Measurements from ENCODE around the gene RUNX1. TPM values are rescaled to one million over a fixed set of nuclear protein-coding genes. Genes with fewer than 3 reads are reported as not detected.

The RUNX1 gene
- total and polyA plus RNA-seq, 2 experiments from 2014 or later: 0.12 TPM; not detected in 1

DNA sequence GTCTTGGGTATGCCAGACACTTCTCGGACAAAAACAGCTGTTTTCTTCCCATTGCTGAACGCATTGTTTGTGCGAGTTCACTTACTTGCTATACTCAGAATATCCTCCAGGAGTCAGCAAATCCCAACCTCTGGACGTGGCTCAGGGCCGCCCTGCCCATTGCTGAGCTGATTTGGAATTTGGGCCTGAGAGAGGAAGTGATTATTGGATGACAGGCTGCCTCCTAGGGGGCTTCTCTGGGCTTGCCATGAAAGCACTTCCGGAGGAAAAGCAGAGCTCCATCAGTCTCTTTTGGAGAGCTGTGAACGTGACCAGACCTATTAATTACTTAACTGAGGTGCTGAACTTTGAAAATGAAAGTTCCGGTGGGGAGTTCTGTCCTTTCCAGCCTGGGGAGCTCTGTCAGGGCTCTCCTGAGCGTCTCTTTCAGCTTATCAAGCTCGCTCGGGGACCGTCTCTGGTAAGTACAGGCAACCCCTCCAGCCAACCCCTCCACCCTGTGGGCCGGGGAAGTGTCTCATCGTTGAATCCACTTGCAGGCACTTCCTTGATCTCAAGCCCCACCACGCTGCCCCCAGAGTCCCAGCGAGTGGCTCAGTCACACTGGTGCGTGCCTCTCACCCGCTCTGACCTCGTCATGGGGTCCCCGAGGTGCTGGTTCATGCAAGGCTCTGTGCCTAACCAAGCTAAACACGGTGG lies 303.4 kb downstream of the RUNX1 start:
- Histone ChIP-seq H3K9me3 (ENCODE audit: low read depth) (no peaks in the 10 kb centered on the region), H3K4me1 (ENCODE audit: low read depth) (no peaks in the 10 kb centered on the region), H3K36me3 (no peaks in the 10 kb centered on the region), H3K27me3 (peaks cover 40% of the 10 kb centered on the region), H3K27ac (no peak overlapping the region), H3K4me3 (no peak overlapping the region)
- peak; percentile 72 to 92 for DNase-seq (ENCODE audit: low read depth in 1 of 2, low spot score in 1 of 2)
- TF ChIP-seq, protein P1, sequence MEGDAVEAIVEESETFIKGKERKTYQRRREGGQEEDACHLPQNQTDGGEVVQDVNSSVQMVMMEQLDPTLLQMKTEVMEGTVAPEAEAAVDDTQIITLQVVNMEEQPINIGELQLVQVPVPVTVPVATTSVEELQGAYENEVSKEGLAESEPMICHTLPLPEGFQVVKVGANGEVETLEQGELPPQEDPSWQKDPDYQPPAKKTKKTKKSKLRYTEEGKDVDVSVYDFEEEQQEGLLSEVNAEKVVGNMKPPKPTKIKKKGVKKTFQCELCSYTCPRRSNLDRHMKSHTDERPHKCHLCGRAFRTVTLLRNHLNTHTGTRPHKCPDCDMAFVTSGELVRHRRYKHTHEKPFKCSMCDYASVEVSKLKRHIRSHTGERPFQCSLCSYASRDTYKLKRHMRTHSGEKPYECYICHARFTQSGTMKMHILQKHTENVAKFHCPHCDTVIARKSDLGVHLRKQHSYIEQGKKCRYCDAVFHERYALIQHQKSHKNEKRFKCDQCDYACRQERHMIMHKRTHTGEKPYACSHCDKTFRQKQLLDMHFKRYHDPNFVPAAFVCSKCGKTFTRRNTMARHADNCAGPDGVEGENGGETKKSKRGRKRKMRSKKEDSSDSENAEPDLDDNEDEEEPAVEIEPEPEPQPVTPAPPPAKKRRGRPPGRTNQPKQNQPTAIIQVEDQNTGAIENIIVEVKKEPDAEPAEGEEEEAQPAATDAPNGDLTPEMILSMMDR (IDR thresholded peaks at IDR 0.05; ENCODE audit: low read depth, low read length): peak; percentile 88

DNA sequence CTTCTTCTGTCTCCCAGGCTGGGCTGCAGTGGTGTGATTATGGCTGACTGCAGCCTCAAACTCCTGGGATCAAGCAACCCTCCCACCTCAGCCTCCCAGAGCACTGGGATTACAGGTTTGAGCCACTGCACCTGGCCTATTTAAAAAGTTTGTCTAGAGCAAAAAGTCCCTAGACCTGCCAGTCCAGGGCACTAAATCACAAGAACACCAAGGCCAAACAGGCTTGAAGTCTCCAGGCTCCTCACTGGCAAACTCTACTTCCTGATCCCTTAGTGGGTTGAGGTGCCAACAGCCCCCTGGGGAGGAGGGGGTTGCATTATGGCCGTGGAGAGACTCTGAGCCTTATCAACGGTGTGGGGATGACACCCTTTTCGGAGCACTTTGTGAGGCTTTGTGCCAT lies 304.3 kb downstream of the RUNX1 start:
- TF ChIP-seq, protein P1 (IDR thresholded peaks at IDR 0.05; ENCODE audit: low read depth, low read length): no peak
- no peak for DNase-seq (ENCODE audit: low read depth in 1 of 2, low spot score in 1 of 2)
- H3K36me3 ChIP-seq: no peaks in the 10 kb centered on the region
- H3K27me3 ChIP-seq: peaks cover 46% of the 10 kb centered on the region
- no peak overlapping the region for H3K27ac ChIP-seq
- no peaks in the 10 kb centered on the region for H3K4me1 ChIP-seq (ENCODE audit: low read depth)
- H3K9me3 ChIP-seq (ENCODE audit: low read depth): no peaks in the 10 kb centered on the region
- H3K4me3 ChIP-seq: no peak overlapping the region

DNA sequence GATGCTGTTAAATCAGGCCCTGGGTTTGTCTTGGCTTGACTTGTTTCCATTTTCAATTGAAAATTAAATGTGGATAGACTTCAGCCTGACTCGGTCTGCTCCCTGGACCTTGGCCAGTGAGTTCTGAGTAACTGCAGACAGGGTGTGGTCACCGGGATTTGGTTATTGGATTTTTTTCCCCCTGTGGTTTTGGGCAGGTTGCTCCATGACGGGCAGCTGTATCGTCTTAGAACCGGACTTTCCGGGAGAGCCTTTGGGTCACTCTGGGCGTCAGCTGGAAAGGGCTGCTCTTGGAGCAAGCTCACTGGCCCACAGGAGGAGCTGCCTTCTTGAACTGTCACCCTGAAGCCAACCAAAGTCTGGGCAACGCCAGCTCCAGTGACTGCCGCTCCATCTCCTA lies 305.3 kb downstream of the RUNX1 start:
- H3K4me3 ChIP-seq: no peak overlapping the region

DNA sequence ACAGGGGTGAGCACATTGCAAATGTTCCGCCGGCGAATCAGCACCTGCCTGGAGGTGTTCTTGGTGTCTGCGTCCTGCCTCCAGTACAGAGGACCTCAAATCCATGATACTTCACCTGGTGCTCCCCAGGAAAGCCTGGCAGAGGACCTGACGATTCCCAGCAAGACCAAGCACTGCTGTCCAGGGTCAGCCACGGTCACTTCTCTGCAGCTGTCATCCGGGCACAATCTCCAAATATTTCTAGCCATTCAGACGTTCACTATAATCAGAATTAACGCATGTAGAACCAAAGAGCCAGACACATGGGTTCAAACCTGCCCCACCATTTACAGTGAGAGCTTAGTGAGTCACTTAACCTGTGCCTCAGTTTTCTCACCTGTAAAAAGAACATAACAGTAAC lies 305.8 kb downstream of the RUNX1 start:
- TF ChIP-seq, protein P1 (IDR thresholded peaks at IDR 0.05; ENCODE audit: low read depth, low read length): no peak
- H3K4me3 ChIP-seq: no peak overlapping the region
- no peaks in the 10 kb centered on the region for H3K36me3 ChIP-seq
- no peak overlapping the region for H3K27ac ChIP-seq
- DNase-seq (ENCODE audit: low read depth in 1 of 2, low spot score in 1 of 2): no peak
- H3K27me3 ChIP-seq: peaks cover 54% of the 10 kb centered on the region
- no peaks in the 10 kb centered on the region for H3K4me1 ChIP-seq (ENCODE audit: low read depth)
- no peaks in the 10 kb centered on the region for H3K9me3 ChIP-seq (ENCODE audit: low read depth)

More for the DNA sequence above, 305.3 kb downstream of the RUNX1 start:
- peaks cover 52% of the 10 kb centered on the region for H3K27me3 ChIP-seq
- no peaks in the 10 kb centered on the region for H3K36me3 ChIP-seq
- no peak overlapping the region for H3K27ac ChIP-seq
- DNase-seq (ENCODE audit: low read depth in 1 of 2, low spot score in 1 of 2): peak in 1 of 2 donors; percentile 53
- H3K4me1 ChIP-seq (ENCODE audit: low read depth): no peaks in the 10 kb centered on the region
- H3K9me3 ChIP-seq (ENCODE audit: low read depth): no peaks in the 10 kb centered on the region
- TF ChIP-seq, protein P1 (IDR thresholded peaks at IDR 0.05; ENCODE audit: low read depth, low read length): no peak

DNA sequence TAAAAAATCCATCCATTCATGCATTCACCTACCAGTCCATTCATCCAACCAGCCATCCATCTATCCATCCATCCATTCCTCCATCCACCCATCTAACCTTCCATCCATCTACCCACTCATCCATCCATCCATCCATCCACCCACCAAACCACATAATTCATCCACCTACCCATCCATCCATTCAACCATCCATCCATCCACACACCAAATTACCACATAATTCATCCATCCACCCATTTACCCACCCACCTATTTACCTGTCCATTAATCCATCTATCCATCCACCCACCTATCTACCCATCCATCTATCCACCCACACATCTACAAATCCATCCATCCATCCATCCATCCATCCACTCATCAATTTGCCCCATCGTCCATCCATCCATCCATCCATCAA lies 308.9 kb downstream of the RUNX1 start:
- no peaks in the 10 kb centered on the region for H3K9me3 ChIP-seq (ENCODE audit: low read depth)
- H3K27ac ChIP-seq: no peak overlapping the region
- peaks cover 70% of the 10 kb centered on the region for H3K27me3 ChIP-seq
- H3K36me3 ChIP-seq: no peaks in the 10 kb centered on the region
- no peaks in the 10 kb centered on the region for H3K4me1 ChIP-seq (ENCODE audit: low read depth)
- TF ChIP-seq, protein P1 (IDR thresholded peaks at IDR 0.05; ENCODE audit: low read depth, low read length): no peak
- no peak for DNase-seq (ENCODE audit: low read depth in 1 of 2, low spot score in 1 of 2)
- no peak overlapping the region for H3K4me3 ChIP-seq

Data from cardiac muscle cell (in vitro differentiated cells and primary cell).